22Rv1 (cell line): Measurements from ENCODE around the gene IMPA2.

ENCODE experiments used
- CTCF ChIP-seq: fragments of 450-650 bp; IDR thresholded peaks from 2 replicates; pipeline ENCODE4 v1.5.1; 2017; ENCODE audit warnings: mild to moderate bottlenecking
- ZFX ChIP-seq: fragments of 450-650 bp; IDR thresholded peaks from 2 replicates; pipeline ENCODE4 v1.6.1; 2017; ENCODE audit warnings: antibody characterized with exemption, borderline replicate concordance

GRCh38 chr18:12046751-12047335 is 65.5 kb downstream of the IMPA2 start:
- TF ChIP-seq CTCF, result no peak
- TF ChIP-seq ZFX, result no peak
